Tibial artery (tissue), 4 donors: ENCODE results near the gene TNRC6B.

Source experiments
- DNase-seq, 2 donors: peaks; one replicate each; pipeline ENCODE4 v3.0.0-alpha.2; 2019
- H3K27ac ChIP-seq, 2 donors: fragments of 200-600 bp; sonication (generic) in 1 of 2; 1 replicate in 1 of 2; 2 replicates in 1 of 2; pipeline ENCODE4 v1.5.1; 2018 to 2019; ENCODE audit warnings: mild to moderate bottlenecking in 1 of 2
- H3K27me3 ChIP-seq, 2 donors: fragments of 200-600 bp; sonication (generic) in 1 of 2; one replicate each; pipeline versions ENCODE4 v1.5.1 to v1.6.0; 2016 to 2019
- H3K36me3 ChIP-seq, 3 donors: fragments of 200-600 bp; sonication (generic) in 2 of 3; one replicate each; pipeline ENCODE4 v1.5.1; 2016 to 2019; ENCODE audit warnings: mild to moderate bottlenecking in 2 of 3
- H3K4me1 ChIP-seq, 4 donors: fragments of 200-600 bp; sonication (generic) in 2 of 4; 1 replicate in 3 of 4; 2 replicates in 1 of 4; pipeline ENCODE4 v1.5.1; 2016 to 2019
- H3K4me3 ChIP-seq, 2 donors: fragments of 200-600 bp; sonication (generic) in 1 of 2; 1 replicate in 1 of 2; 2 replicates in 1 of 2; pipeline ENCODE4 v1.5.1; 2018 to 2019; ENCODE audit warnings: mild to moderate bottlenecking in 2 of 2
- H3K9me3 ChIP-seq, 3 donors: fragments of 200-600 bp; sonication (generic) in 1 of 3; one replicate each; pipeline ENCODE4 v1.5.1; 2016 to 2019
- CTCF ChIP-seq, 2 experiments: fragments of 200-600 bp in 1 of 2; fragments of 450-650 bp in 1 of 2; IDR thresholded peaks; one replicate each; pipeline ENCODE4 v1.5.1; 2017 to 2019; ENCODE audit warnings: antibody characterized with exemption in 2 of 2, mild to moderate bottlenecking in 1 of 2, moderate library complexity in 1 of 2
- intact Hi-C: fragments of 100-400 bp; cut with DNase I; formaldehyde crosslinking; loops from one replicate; pipeline ENCODE4 v1.15.0; 2023; ENCODE audit warnings: low total_unique reads

Gene TNRC6B

GRCh38 chr22:40175611-40176244 lies 2.0 kb upstream of the TNRC6B start:
- no peaks in the 10 kb centered on the region for H3K9me3 ChIP-seq
- peaks cover 0 to 43% (median 21%) of the 10 kb centered on the region in 4 donors for H3K4me1 ChIP-seq
- peak overlapping the region in 1 of 2 donors; percentile 19 for H3K27ac ChIP-seq
- no peak for TF ChIP-seq CTCF (IDR thresholded peaks at IDR 0.05)
- no peak for DNase-seq
- H3K27me3 ChIP-seq, result no peaks in the 10 kb centered on the region
- no peak overlapping the region for H3K4me3 ChIP-seq
- H3K36me3 ChIP-seq, result no peaks in the 10 kb centered on the region
- intact Hi-C loops, result loop anchor here (10.0 kb wide), 2 partner anchors 99 to 131 kb away; no protein-coding TSS in a partner anchor

DNA sequence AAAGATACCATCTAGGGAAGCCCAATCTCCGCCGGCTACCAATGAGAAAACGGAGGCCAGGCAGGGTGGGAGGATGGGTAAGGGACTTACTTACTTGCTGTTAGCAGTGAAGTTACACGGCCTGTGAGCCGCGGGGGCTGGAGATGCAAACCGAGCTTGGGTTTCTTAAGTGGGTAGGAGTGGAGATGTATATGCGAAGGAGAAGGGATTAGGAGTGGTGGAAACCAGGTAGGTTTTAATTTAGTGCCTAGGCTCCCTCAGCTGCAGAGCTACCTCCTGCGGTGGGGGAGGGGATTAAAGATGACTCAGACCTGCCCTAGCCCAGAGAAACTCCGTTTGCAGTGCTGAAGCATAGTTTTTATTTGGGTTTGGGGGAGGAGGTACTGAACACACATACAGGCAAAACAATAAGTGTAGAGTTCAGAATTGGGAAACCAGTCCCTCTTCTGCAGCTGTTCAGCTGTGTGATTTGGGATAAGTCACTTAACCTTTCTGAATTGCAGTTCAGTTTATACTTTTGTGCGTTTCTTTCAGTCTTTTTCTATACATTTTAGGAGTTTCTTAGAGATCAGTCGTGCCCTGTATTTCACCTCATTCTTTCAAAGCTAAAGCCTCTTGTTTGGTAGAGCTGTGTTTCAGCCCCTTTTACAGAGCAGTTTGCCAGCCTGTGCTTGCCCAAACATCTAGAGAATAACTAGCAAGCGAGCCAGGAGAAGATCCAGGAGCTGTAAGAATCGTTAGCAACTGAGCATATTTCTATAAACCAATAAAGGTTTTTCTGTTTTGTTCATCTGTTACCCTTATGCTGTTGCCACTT lies 596 bp upstream of the TNRC6B start:
- H3K9me3 ChIP-seq, result no peaks in the 10 kb centered on the region
- peak in 1 of 2 donors; percentile 35 for DNase-seq
- H3K27me3 ChIP-seq, result no peaks in the 10 kb centered on the region
- H3K27ac ChIP-seq, result peak overlapping the region; percentile 60 to 63
- H3K4me3 ChIP-seq, result peak overlapping the region; percentile 49 to 63
- intact Hi-C loops, result loop anchor here (10.0 kb wide), 2 partner anchors 98 to 132 kb away; no protein-coding TSS in a partner anchor
- TF ChIP-seq CTCF (IDR thresholded peaks at IDR 0.05), result no peak
- no peaks in the 10 kb centered on the region for H3K36me3 ChIP-seq
- H3K4me1 ChIP-seq, result peaks cover 0 to 56% (median 34%) of the 10 kb centered on the region in 4 donors

DNA sequence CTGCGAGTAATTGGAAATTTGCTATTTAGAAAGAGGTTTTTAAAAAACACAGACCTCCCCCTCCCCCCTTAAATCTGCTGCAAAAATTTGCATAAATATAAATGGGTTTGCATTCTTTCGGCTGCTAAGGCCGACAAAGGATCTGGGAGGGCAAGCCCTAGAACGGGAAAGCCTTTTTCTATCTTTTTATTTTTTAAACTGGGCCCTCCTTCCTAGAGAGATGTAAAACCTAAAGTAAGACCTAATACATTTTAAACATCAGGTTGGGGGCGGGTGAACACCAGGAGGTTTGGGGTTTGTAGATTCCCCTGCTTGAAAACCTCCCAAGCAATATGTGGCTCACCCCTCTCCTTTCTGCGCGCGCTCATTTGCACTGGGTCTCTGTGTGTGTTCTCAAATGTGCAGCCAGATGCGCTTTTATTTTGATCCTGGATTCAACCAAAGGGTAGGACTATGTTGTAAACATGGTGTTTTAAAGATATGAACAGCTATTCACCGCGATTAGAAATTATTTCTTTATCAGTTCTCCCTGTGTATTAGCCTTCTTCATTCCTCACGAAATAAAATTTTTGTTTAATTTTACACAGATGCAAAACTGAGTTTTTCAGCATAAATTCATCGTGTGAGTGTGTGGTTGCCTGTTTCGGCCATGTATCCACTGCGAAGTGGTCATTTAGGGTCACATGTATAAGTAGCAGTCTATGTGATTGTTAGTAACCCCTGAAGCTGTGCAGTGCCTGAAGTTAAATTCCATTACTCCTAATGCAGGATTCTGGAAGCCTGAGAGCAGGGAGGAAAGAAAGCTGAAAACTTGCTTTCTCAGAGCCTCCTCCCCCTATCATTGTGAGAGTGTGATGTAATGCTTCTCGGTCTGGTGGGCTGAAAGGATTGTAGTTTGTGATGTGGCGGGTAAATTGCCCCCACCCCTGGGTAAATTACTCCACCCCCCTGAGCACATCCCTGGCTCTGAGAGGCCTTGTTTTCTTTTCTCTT lies 988 bp downstream of the TNRC6B start:
- Histone ChIP-seq H3K4me3 (peak overlapping the region; percentile 49 to 63), H3K9me3 (no peaks in the 10 kb centered on the region), H3K36me3 (no peaks in the 10 kb centered on the region), H3K4me1 (peaks cover 0 to 72% (median 47%) of the 10 kb centered on the region in 4 donors), H3K27me3 (no peaks in the 10 kb centered on the region), H3K27ac (peak overlapping the region; percentile 60 to 63)
- intact Hi-C loops, result loop anchor here (10.0 kb wide), 2 partner anchors 96 to 134 kb away; no protein-coding TSS in a partner anchor
- TF ChIP-seq CTCF (IDR thresholded peaks at IDR 0.05), result no peak
- peak in 1 of 2 donors; percentile 47 for DNase-seq

DNA sequence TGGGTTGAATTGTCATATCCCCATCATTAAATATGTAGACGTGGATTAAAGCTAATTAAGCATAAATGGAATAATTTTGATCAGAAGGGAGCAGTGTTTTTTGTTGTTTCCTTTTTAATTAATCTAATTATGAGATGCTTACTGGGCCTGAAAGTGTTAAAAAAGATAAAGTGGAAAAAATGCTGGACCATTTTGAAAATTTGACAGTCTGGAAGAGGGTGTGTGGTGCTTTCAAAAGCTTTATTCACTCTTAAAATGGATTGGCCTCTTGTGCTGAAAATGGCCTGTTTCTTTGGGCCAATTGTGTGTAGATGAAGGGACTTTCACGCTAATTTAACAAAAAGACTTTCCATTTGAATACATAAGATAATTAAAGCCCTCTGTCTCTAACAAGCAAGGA lies 1.8 kb downstream of the TNRC6B start:
- peaks cover 0 to 77% (median 49%) of the 10 kb centered on the region in 4 donors for H3K4me1 ChIP-seq
- intact Hi-C loops, result loop anchor here (10.0 kb wide), 2 partner anchors 95 to 135 kb away; no protein-coding TSS in a partner anchor

More for the DNA sequence above, 1.8 kb downstream of the TNRC6B start:
- Histone ChIP-seq H3K27ac (peak overlapping the region; percentile 60 to 63), H3K36me3 (no peaks in the 10 kb centered on the region), H3K9me3 (no peaks in the 10 kb centered on the region), H3K4me3 (peak overlapping the region; percentile 49 to 63), H3K27me3 (no peaks in the 10 kb centered on the region)
- DNase-seq, result no peak
- TF ChIP-seq CTCF (IDR thresholded peaks at IDR 0.05), result no peak
